WI38 (cell line): ENCODE data around the gene BCL2L11.
A peak's percentile ranks its signal among the peaks of the same experiment; 100 is the strongest.
"Not testable (repeated sequence)": the region's sequence is repeated elsewhere in the genome, so short reads cannot be mapped to it uniquely, and the experiment has no call there.

ENCODE experiments used
- H3K4me3 ChIP-seq: 2 replicates; pipeline ENCODE4 v1.5.1; 2011; ENCODE audit warnings: low read depth, mild to moderate bottlenecking, control low read depth, low read length
- CTCF ChIP-seq: IDR thresholded peaks from 2 replicates; pipeline ENCODE4 v1.5.1; 2012; ENCODE audit warnings: low read depth, mild to moderate bottlenecking, control low read depth, low read length

Gene BCL2L11

GRCh38 chr2:111120253-111121027 lies at the start of gene BCL2L11:
TSS of gene BCL2L11 (plus strand) at chr2:111120914. CDS start at chr2:111123746, 2,832 bp downstream.
- peak within 1 kb of the TSS; percentile 77 for H3K4me3 ChIP-seq
- TF ChIP-seq CTCF: 0 out of 2 replicates have a peak, but pooled peaks have one; percentile 3

- no peak overlapping the region for H3K4me3 ChIP-seq
These were observed 49.0 kb upstream of the BCL2L11 start for GRCh38 chr2:111071600-111072171.

GRCh38 chr2:111072220-111072871 lies 48.4 kb upstream of the BCL2L11 start:
- TF ChIP-seq CTCF: no peak
- H3K4me3 ChIP-seq: no peak overlapping the region

More at GRCh38 chr2:111071600-111072171, 49.0 kb upstream of the BCL2L11 start:
- TF ChIP-seq CTCF: no peak

- H3K4me3 ChIP-seq: not testable (repeated sequence)
These were observed 38.1 kb upstream of the BCL2L11 start for GRCh38 chr2:111082659-111083058.

GRCh38 chr2:111091811-111092211 lies 28.9 kb upstream of the BCL2L11 start:
- no peak overlapping the region for H3K4me3 ChIP-seq
- TF ChIP-seq CTCF: no peak

GRCh38 chr2:111094691-111095090 lies 26.0 kb upstream of the BCL2L11 start:
- TF ChIP-seq CTCF: no peak
- no peak overlapping the region for H3K4me3 ChIP-seq

GRCh38 chr2:111095434-111095833 lies 25.3 kb upstream of the BCL2L11 start:
- H3K4me3 ChIP-seq: no peak overlapping the region
- TF ChIP-seq CTCF: no peak
